Measurements from ENCODE around the gene ZNF778.

DNA sequence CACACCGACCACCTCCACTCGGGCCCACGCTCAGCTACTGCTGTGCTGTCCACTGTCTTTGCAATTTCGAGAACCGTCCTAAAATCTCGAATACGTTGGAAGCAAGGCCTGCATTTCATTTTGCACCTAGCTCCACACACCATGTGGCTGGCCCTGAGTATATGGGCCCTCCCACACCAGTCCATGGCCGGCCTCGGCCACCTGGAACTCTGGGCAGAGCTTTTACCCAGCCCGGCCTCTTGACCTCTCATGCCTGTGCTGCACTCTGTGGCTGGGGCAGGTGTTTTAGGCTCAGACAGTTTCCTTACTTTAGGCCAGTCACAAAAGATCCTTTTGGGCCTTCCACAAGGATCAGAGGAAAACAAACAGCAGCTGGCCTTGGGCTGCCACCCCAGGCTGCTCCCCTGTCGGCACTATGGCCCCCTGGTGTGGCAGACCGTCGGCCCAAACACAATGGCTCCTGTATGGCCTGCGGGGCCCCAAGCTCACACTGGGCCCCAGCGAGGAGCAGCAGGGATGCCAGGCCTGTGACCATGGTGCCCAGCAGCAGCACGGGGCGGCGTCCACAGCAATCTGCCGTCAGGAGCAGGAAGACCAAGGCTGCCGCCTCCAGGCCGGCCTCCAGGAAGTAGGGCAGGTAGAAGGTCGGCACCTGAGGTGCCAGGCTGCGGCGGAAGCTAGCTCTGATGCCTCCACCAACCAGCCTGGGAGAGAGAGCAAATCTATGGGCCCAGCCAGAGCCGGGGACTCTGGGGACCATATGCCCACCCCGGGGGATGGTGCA, 19.7 kb upstream of the ZNF778 start:
- TF ChIP-seq ZNF362 (tag by site-specific recombination; IDR thresholded peaks at IDR 0.05), result no peak
- TF ChIP-seq CTCF (tag by site-specific recombination; IDR thresholded peaks at IDR 0.05), result no peak
- TF ChIP-seq ZNF626 (tag by site-specific recombination; IDR thresholded peaks at IDR 0.05), result no peak
- TF ChIP-seq, protein P1, sequence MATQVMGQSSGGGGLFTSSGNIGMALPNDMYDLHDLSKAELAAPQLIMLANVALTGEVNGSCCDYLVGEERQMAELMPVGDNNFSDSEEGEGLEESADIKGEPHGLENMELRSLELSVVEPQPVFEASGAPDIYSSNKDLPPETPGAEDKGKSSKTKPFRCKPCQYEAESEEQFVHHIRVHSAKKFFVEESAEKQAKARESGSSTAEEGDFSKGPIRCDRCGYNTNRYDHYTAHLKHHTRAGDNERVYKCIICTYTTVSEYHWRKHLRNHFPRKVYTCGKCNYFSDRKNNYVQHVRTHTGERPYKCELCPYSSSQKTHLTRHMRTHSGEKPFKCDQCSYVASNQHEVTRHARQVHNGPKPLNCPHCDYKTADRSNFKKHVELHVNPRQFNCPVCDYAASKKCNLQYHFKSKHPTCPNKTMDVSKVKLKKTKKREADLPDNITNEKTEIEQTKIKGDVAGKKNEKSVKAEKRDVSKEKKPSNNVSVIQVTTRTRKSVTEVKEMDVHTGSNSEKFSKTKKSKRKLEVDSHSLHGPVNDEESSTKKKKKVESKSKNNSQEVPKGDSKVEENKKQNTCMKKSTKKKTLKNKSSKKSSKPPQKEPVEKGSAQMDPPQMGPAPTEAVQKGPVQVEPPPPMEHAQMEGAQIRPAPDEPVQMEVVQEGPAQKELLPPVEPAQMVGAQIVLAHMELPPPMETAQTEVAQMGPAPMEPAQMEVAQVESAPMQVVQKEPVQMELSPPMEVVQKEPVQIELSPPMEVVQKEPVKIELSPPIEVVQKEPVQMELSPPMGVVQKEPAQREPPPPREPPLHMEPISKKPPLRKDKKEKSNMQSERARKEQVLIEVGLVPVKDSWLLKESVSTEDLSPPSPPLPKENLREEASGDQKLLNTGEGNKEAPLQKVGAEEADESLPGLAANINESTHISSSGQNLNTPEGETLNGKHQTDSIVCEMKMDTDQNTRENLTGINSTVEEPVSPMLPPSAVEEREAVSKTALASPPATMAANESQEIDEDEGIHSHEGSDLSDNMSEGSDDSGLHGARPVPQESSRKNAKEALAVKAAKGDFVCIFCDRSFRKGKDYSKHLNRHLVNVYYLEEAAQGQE (tag by site-specific recombination; IDR thresholded peaks at IDR 0.05), result no peak
- no peak for TF ChIP-seq YY1 (tag by site-specific recombination; IDR thresholded peaks at IDR 0.05)
- TF ChIP-seq GLIS1 (tag by site-specific recombination; IDR thresholded peaks at IDR 0.05), result no peak
- TF ChIP-seq SCRT1 (tag by site-specific recombination; IDR thresholded peaks at IDR 0.05; ENCODE audit: borderline replicate concordance), result no peak
